ELF-1 (cell line): ENCODE data around the gene NDUFAF5.
A peak's percentile ranks its signal among the peaks of the same experiment; 100 is the strongest.
"Not testable (repeated sequence)": the region's sequence is repeated elsewhere in the genome, so short reads cannot be mapped to it uniquely, and the experiment has no call there.

Source experiments
- DNase-seq: peaks from one replicate; pipeline ENCODE4 v3.0.0-alpha.2; 2016; ENCODE audit warnings: low read depth, low spot score

The NDUFAF5 gene

GRCh38 chr20:13784893-13785715 lies at the start of gene NDUFAF5, which contains the start of gene ESF1:
NDUFAF5 (plus strand) TSS chr20:13785028; CDS start chr20:13785069, 41 bp downstream.
ESF1 (minus strand) TSS chr20:13784919; CDS start chr20:13783140, 1,779 bp downstream.
- peak; percentile 98 for DNase-seq

DNA sequence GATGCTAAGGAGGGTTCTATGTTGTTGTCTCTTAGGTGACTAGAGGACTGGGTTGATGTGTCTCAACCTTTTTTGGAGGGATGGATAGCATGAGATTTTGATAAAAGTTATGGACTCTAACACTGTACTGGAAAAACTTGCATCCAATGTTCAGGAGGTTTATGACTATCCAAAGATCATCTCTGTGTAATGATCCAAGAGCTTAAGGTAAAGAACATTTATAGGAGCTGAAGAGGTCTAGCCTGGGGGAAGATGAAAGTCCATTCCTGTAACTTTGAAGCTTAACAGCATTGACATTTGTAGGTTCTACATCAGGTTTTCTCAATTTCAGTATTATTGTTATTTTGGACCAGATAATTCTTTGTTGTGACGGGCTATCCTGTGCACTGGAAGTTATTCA lies 49.0 kb upstream of the NDUFAF5 start:
- DNase-seq: no peak

DNA sequence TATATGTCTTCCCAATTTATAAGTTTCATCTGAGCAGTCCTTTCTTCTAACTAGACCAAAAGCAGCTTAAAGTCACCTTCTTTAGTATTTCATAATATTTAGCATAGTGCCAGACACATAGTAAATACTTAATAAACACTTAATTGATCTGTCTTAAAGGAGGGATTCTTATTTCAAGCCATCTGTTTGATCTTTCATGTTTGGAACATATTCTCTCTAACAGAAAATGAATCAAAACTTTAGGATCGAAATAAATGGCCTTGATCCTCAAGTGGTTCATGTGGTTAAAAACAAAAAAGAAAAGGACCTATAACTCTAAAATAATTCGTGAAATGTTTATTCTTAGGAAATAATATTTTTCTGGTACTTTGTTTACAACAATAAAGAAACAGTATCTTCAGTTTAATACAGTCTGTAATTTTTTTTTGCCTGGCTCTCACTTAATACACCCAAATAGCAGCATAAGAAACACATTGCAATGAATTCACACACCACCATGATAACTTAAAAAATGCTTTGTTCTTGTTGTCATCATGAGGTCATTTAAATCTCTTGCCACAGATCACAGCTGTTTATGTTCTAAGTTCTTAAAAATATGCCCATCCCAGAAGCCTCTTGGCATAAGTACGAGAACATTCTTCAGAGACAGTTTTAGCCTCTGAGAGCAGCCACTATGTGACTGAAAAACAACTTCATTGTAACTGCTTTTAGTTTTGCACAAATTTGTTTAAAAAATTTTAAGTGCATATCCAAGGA lies 48.2 kb upstream of the NDUFAF5 start:
- no peak for DNase-seq

GRCh38 chr20:13738187-13738586 lies 46.6 kb upstream of the NDUFAF5 start:
- not testable (repeated sequence) for DNase-seq

DNA sequence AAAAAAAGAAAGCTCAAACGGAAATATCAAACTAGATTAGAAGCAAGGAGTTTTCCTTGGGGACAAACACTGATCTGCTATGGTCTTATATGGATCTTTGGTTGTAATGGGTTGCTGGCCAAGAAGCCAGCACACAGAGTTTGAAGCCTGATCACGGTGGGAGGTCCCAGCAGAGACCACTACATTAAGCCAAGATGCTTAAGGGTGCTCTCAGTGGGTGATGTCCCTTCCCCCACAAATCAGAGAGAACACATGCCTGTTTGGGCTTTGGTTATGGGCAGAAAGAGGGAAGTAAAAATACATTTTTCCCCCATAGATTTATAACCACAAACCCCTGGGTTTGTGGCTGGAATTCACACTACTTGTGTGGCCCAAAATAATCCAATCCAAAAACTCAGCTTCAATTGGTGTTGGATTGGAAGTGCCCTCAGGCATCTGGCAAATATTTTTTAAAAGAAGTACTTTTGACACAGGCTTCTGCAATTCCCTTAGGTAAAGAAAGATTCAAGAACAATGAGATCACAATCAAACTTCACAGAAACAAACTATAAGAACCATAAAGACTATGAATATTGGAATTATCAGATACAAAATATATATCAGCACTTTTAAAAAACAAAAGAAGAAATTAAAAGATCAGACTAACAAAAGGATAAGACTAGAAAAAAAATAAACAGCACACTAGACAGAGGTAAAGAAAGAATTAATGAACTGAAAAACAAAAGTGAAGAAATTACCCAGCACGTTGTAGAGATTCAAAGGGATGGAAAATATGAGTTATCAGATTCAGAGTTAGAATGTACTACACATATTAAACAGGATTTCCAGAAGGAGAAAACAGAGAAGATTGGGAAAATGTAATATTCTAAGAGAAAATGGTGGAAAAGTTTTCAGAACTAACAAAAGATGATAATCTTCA lies 44.8 kb upstream of the NDUFAF5 start:
- no peak for DNase-seq

DNA sequence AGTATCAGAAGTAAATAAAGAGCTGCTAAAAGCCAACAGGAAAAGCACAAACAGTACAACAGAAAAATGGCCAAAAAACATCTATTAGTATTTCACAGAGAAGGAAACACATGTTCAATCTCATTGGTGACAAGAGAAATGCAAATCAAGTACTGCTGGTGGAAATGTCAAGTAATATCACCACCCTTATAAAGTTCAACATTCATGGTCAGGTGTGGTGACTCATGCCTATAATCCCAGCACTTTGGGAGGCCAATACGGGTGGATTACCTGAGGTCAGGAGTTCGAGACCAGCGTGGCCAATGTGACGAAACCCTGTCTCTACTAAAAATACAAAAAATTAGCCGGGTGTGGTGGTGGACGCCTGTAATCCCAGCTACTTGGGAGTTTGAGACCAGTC lies 42.9 kb upstream of the NDUFAF5 start:
- no peak for DNase-seq

DNA sequence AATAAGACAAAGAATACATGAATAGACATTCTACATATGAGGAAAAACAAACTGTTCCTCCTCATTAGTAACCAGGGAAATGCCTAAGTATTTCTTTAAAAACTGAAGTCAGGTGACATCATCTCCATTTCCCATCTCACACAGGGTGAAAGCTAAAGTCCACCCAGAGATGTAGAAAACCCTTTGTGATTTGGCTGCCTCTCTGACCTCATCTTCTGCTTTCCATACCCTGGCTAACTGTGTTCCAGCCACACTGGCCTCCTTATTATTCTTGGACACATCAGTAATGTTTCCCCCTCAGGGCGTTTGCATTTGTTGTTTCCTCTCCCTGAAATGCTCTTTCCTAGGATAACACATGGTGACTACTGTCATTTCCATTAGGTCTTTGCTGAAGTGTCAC lies 40.5 kb upstream of the NDUFAF5 start:
- DNase-seq: no peak

GRCh38 chr20:13745784-13746183 lies 39.0 kb upstream of the NDUFAF5 start:
- DNase-seq: no peak

DNA sequence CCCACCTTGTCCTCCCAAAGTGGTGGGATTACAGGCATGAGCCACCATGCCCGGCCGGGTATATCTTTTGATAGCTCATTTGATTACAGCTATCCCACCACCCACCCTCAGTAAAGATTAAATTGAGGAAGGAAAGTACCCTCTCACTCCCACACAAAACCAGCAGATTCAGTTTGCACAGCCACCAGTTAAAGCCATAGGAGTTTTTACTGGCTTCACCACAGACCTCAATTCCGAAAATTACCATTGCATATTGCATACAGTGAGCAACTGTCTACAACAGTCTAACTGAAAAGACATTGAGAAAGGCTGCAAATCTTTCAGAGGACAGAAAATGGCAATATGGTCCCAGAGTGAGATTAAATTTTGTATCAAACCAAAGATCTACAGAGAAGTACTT lies 35.0 kb upstream of the NDUFAF5 start:
- no peak for DNase-seq

- no peak for DNase-seq
Measured at GRCh38 chr20:13753436-13754036, 31.3 kb upstream of the NDUFAF5 start.

GRCh38 chr20:13755809-13756208 lies 29.0 kb upstream of the NDUFAF5 start:
- DNase-seq: no peak

GRCh38 chr20:13756551-13756950 lies 28.3 kb upstream of the NDUFAF5 start:
- no peak for DNase-seq

- no peak for DNase-seq
Measured at GRCh38 chr20:13758884-13759283, 25.9 kb upstream of the NDUFAF5 start.

- DNase-seq: not testable (repeated sequence)
Measured at GRCh38 chr20:13760451-13760946, 24.3 kb upstream of the NDUFAF5 start.

GRCh38 chr20:13765299-13765698 lies 19.5 kb upstream of the NDUFAF5 start:
- no peak for DNase-seq

GRCh38 chr20:13765868-13766416 lies 18.9 kb upstream of the NDUFAF5 start:
- DNase-seq: no peak

GRCh38 chr20:13770141-13770540 lies 14.7 kb upstream of the NDUFAF5 start:
- DNase-seq: no peak

- DNase-seq: no peak
Measured at GRCh38 chr20:13771853-13772453, 12.9 kb upstream of the NDUFAF5 start.

GRCh38 chr20:13772529-13772928 lies 12.3 kb upstream of the NDUFAF5 start:
- no peak for DNase-seq

DNA sequence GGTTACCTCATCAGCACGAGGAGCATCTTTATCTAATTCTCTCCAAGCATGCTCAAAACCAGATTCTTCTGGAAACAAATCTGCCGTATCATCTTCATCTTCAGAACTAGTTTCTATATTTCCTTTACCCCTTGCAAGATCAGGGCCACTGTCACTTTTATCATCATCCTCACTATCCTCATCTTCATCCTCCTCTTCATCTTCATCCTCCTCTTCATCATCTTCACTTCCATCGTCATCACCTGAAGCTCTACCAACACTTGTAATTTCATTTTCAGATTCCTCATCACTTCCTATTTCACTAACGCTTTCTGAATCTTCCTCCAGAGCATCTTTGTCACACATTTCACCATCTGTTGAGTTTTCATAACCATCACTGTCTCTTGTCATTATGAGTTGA lies 9.0 kb upstream of the NDUFAF5 start:
- DNase-seq: no peak
